CD4-positive, alpha-beta T cell treated with Interleukin-2 at 100 ng/mL for 4 hours (primary cell): ENCODE results near the gene ADAM22.

Experiments used
- DNase-seq: peaks from one replicate; pipeline ENCODE4 v3.0.0-alpha.2; 2020; ENCODE audit warnings: low spot score

Gene ADAM22

DNA sequence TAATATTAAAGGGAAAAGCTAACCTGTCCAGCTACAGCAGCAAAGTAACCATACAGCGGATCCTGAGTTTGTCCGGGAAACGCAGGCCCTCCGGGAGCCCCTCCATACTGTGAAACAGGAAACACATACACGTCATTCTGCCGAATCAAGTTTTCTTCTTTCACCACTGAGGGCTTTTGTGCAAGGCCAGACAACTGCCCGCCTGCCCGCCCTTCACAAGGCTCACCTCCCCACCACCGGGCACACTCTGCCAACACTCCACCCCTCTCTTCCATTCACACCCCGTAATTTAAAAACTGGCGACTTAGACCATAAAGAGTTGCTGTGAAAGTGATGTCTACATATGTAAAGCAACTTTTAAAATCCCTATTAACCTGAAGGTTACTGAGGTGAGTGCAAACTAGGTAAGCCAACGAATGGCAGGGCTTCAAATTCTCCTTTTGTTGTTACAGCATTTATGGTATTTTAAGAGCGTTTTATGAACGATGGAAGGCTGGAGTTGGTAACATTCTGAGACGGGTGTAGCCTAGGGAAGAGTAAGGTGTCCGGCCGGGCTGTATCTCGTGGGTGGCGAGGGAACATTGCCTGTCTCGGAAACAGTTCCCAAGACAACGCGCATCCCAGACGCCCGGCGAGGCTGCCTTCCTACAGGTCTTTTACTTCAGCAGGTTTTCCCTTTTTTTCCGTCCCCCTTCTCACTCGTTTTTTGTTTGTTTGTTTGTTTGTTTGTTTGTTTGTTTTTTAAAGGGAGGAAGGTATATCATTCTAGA lies 285.0 kb downstream of the ADAM22 start:
- peak; percentile 39 for DNase-seq

DNA sequence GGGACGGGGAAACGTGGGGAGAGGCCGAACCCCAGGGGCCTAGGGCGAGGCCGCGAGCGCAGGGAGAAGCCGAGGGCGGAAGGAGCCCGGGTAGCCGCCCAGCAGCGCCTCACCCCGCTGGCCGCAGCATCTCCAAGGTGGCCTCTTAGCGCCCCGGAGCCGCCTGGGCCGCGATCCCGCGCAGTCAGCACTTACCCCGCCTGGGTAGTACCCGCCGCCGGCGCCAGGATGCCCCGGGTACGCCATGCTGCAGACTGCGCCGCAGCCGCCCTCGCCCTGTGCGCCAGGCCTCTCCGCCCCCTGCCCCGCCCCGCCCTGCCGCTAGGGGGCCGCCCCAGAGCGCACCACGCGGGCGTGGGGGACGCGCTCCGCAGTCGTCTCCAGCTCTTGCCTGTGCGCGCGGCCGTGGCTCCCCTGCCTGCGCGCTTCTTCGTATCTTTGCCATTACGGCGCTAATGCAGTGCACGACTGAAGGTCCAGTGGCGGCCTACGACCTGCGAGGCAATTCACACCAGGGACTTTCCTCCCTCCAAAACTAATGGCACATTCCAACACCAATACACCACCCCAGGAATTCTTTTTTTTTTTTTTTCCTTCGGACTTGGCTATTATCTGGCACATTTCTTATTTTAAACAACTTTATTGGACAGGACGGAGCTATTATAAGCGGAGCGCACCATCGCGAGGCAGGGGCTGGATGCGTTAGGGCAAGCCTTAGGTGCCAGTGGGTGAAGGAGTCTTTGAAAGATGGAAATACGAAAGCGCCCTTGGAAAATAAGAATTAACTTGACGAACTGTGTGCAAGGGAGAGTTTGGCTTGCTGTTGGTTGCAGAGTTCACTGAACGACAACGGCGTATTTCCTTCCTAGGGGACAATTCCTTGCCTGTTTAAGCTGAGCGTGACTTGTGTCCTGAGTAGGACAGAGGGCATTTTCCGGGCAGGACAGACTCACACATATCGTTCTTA lies 286.0 kb downstream of the ADAM22 start, which contains the start of gene SRI:
SRI (minus strand) TSS at position 258 of the 967 bp plus-strand sequence; CDS start at position 246, 12 bp downstream.
- DNase-seq: peak; percentile 91

DNA sequence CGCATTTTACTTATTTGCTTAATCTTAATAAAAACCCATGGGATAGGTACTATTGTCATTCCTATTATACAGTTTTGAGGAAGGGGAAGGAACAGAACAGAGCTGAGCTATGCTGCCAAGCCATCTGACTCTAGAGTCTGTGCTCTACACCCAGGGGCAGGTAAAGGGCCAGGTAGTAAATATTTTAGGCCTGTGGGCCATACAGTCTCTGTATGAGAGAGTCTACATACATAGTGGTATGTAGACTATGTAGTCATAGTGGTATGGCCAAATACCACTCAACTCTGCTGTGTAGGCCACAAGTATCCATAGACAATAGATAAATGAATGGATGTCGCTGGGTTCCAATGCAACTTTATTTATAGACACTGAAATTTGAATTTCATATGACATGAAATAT lies 289.2 kb downstream of the ADAM22 start:
- no peak for DNase-seq

DNA sequence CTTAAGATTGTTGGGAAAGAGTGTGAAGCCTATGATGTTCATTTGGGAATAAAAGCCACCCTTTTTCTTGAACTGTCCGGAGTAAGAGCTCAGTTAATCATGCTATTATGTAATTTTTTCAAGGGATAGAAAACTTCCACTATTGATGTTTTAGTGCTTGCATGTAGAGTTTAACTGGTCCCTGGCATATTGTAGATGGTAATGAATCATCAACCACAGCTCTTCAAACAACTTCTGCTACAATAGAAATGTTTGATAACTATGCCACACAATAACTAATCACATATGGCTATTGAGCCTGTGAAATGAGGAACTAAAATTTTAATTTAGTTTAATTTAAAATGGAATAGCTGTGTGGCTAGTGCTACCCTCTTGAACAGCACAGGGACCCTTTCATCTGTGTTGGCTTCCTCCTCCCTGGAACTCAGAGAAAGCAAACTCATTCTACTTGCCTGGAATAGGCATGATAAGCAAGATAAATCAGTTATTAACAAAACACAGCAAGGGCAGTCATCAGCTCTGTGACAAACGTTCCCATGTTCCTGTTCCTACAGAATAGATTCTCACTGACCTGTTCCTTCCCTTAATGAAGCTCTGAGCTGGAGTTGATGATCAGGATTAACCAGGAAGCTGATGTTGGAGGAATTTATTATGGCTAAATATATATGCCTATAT lies 290.7 kb downstream of the ADAM22 start:
- no peak for DNase-seq

DNA sequence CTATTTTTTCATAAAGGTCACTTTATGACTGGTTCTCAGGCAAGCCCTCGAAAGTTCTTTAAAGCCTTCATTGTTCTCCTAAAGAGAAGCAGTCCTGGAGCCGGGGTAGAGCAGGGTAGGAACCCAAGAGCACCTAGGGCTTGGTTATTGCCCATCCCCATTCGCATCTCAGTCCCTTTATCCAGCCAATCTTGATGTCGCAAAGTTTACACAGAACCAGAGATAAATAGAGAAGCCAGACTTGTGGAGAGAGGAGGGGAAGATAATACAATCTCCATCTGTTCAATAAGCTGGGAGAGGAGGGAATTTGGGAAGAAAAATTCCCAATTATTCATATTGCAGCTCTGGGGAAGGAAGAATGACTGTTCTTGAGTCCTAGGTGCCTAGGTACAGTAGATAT lies 292.1 kb downstream of the ADAM22 start:
- no peak for DNase-seq

DNA sequence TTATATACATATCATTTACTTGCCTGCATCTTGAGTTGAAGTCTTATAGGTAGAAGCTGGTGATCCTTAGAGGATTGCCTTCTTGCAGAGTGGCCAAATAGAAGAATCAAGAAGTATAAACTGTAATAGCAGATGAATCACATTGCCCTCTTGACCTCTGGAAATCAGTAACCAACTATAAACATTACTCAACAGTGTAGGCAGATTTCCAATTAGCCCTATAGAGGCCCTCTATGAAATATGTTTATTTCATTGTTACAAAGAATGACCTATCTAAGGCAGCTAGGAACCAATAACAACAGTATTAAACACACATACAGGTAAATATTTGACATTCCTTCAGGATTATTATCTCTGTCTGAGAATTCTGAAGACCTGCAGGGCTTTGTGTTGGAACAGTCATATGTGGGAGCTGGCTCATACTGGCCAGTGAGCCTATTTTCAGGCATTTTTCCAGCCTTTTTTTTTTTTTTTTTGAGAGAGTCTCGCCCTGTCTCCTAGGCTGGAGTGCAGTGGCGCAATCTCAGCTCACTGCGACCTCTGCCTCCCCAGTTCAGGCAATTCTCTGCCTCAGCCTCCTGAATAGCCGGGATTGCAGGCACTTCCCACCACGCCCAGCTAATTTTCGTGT lies 292.9 kb downstream of the ADAM22 start:
- DNase-seq: no peak

DNA sequence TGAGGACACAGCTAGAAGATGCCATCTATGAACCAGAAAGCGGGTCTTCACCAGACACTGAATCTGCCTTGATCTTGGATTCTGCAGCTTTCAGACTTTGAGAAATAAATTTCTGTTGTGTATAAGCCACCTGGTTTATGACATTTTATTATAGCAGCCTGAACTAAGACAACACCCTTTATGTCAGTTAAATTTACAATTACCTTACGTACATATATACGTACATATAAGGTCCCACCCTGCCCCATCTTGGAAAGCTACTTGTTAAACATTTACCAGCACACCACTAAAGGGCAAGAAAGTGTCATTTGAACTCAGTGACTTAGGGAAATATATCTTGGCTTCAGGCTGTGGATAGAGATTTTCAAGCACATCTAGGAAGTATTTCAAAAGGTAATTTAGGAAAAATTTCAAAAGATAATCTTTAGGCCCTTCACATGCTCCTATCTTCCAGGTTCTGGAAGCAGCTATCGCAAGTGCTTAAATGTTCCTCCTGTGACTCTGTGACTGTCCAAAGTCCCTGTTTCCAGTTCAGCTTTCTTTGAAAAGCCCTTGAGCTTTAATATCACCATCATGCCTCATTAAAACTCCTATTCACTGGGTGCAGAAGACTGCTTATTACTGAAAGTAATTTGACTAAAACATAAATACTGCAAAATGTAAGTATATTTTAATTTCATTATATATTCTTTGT lies 295.4 kb downstream of the ADAM22 start:
- no peak for DNase-seq

DNA sequence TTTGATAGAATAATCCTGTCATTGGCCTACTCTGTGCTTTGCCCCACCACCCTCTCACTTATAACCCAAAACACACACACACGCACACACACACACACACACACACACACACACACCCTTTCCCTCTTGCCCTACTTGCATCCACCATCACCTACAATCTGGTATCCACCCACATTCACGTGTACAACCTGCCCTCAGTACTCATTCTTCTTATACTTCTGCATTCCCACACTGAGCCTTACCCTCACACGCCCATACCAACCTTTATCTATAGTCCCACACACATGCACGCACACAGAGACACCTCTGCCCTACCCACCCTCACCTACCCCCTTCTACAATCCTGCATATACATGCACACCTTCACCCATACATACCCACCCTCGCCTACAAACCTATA lies 296.6 kb downstream of the ADAM22 start:
- no peak for DNase-seq

DNA sequence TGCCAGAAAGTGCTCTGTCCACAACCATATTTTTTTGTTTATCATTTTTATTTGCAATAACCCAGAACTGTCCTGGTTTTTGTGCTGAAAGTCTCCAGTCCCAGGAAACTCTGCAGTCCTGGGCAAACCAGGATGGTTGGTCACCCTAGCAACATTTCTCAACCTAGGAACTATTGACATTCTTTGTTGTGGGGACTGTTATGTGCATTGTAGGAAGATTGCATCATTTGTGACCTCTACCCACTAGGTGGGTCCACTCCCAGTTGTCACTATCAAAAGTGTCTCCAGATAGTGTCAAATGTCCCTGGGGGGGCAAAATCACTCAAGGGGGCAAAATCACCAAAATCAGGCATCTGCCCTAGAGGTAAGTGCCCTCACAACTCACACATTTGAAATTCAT lies 299.8 kb downstream of the ADAM22 start:
- DNase-seq: no peak

DNA sequence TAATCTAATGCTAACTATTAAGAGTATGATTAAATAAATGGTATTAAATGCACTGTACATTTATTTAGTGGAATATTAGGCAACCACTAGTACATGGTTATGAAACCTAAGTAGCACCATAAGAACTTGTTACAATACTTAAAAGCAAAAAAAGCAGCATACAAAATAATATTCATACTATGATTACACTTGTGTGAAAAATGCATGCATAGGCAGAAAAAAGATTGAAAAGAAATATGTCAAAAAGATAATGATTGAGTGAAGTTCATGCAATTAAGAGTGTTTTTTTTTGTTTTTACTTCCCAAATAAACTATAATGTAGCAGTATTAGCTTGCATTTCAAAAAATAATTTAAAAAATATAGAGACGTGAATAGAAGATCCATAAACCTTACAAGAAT lies 305.8 kb downstream of the ADAM22 start:
- DNase-seq: no peak

DNA sequence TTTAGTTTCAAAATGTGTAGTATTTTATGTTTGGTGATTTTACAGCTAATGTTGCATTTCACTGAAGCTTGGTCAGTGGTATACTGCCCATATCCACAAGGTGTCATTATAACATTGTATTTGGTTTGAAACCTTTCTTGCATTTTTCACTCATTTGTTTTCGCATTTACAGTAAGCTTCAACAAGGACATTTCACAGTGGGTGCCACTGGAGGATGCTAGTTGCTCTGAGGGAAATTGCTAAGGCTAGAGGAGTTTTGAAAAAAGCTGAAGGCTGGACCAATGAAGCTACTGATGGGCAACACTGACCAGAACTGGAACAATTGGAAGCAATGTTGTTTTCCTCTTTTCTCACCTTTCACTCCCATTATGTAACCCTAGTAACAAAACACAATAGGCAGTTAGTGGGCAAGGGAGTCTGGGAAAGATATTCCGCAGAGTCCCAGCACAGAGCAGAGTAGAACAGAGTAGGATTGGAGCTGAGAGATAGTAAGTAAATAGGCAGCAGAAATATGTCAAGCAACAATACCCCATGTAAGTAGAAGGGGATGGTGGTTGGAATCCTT lies 309.4 kb downstream of the ADAM22 start:
- DNase-seq: peak; percentile 21

DNA sequence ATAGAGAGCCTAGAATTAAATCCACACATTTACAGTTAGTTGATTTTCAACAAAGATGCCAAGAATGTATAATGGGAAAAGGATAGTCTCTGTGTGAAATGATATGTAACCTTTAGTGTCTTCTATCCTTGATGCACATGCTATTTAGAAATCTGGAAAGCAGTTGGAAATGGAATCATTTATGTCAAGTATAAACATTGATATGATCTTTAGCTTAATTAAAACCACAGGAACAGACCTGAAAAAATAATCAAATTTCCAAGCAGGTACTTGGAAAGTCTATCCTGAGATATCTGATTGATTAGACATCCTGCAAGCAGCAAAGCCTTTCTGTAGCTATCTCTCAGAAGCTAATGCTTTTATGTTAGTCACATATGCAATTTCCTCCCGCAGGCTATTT lies 310.2 kb downstream of the ADAM22 start:
- no peak for DNase-seq
